Loucy (cell line): ENCODE results near the gene GFRA1.

Experiments used
- H2AFZ ChIP-seq: fragments of 200-600 bp; sonication (generic); 2 replicates; pipeline ENCODE4 v1.6.0; 2016; ENCODE audit warnings: antibody characterized with exemption, mild to moderate bottlenecking, low read length, moderate library complexity
- H3F3A ChIP-seq: fragments of 200-600 bp; 2 replicates; pipeline ENCODE4 v1.6.0; 2016; ENCODE audit warnings: antibody characterized with exemption, low read depth, mild to moderate bottlenecking
- H3K27me3 ChIP-seq: fragments of 200-600 bp; sonication (generic); 2 replicates; pipeline ENCODE4 v1.6.1; 2014; ENCODE audit warnings: low read length, mild to moderate bottlenecking; ENCODE audit not compliant: insufficient read depth, poor library complexity, severe bottlenecking
- H3K36me3 ChIP-seq: fragments of 200-600 bp; sonication (generic); 2 replicates; pipeline ENCODE4 v1.6.1; 2016; ENCODE audit warnings: low read length; ENCODE audit not compliant: insufficient read depth
- H3K4me1 ChIP-seq: fragments of 200-600 bp; sonication (generic); 2 replicates; pipeline ENCODE4 v1.5.1; 2014; ENCODE audit warnings: low read length, mild to moderate bottlenecking; ENCODE audit not compliant: insufficient read depth, poor library complexity, severe bottlenecking
- H3K4me2 ChIP-seq: fragments of 200-600 bp; sonication (generic); 2 replicates; pipeline ENCODE4 v1.6.0; 2014; ENCODE audit warnings: antibody characterized with exemption, low read length, low read depth, mild to moderate bottlenecking; ENCODE audit not compliant: poor library complexity, severe bottlenecking
- H3K4me3 ChIP-seq: fragments of 200-600 bp; sonication (generic); 2 replicates; pipeline ENCODE4 v1.5.1; 2014; ENCODE audit warnings: low read length, mild to moderate bottlenecking, mixed read lengths; ENCODE audit not compliant: poor library complexity, severe bottlenecking
- H3K79me2 ChIP-seq: fragments of 200-600 bp; sonication (generic); 2 replicates; pipeline ENCODE4 v1.6.1; 2014; ENCODE audit warnings: low read length; ENCODE audit not compliant: insufficient read depth
- H3K9ac ChIP-seq: fragments of 200-600 bp; sonication (generic); 2 replicates; pipeline ENCODE4 v1.6.0; 2014; ENCODE audit warnings: mild to moderate bottlenecking, low read depth, low read length, moderate library complexity; ENCODE audit not compliant: poor library complexity, severe bottlenecking
- H3K9me2 ChIP-seq: fragments of 200-600 bp; sonication (generic); replicated peaks from 2 replicates; pipeline ENCODE4 v1.6.1; 2016; ENCODE audit warnings: low read depth, low read length, mixed read lengths
- H3K9me3 ChIP-seq: fragments of 200-600 bp; sonication (generic); 2 replicates; pipeline ENCODE4 v1.6.1; 2014; ENCODE audit warnings: mild to moderate bottlenecking, antibody characterized with exemption, low read length, low read depth; ENCODE audit not compliant: insufficient read depth
- H4K20me1 ChIP-seq: fragments of 200-600 bp; sonication (generic); 2 replicates; pipeline ENCODE4 v1.6.0; 2014; ENCODE audit warnings: antibody characterized with exemption, low read length, mild to moderate bottlenecking; ENCODE audit not compliant: insufficient read depth, poor library complexity, severe bottlenecking
- EZH2phosphoT487 ChIP-seq: fragments of 200-600 bp; IDR thresholded peaks from 2 replicates; pipeline ENCODE4 v1.6.1; 2018; ENCODE audit warnings: antibody characterized with exemption, mild to moderate bottlenecking, moderate library complexity, borderline replicate concordance
- TF ChIP-seq, protein P1 (sequence below): fragments of 200-600 bp; sonication (generic); conservative IDR thresholded peaks from 2 replicates; pipeline ENCODE4 v1.5.1; 2014; ENCODE audit warnings: mild to moderate bottlenecking, antibody characterized with exemption, low read length

Gene GFRA1

DNA sequence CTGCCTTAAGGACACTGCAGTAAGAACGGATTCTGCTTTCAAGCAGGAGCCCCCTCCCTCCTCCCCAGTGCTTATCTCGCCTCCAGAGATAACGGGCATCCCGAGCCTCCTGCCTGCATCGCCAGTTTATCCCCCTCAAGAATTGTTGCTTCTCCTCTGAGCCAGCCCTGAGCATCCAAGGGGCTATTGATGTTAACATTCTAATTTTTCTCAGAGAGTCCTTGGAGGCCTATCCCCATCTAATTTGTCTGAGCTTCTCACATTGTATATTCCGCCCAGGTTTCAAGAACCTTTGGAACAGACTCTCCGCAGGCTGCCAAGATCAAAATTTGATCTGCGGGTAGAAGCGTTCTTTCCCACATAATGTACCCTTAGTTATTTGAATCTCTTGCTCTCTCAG lies 180.0 kb downstream of the GFRA1 start:
- H3K9ac ChIP-seq: no peak overlapping the region
- peaks cover 62% of the 10 kb centered on the region; the same call in 1 of the 2 replicates for H3K36me3 ChIP-seq
- no peaks in the 10 kb centered on the region for H3K79me2 ChIP-seq
- H3K4me3 ChIP-seq: no peak overlapping the region
- H3K4me2 ChIP-seq: no peak overlapping the region
- H2AFZ ChIP-seq: no peak overlapping the region
- no peaks in the 10 kb centered on the region for H3F3A ChIP-seq
- H3K9me3 ChIP-seq: no peaks in the 10 kb centered on the region
- no peaks in the 10 kb centered on the region for H4K20me1 ChIP-seq
- H3K27me3 ChIP-seq: no peaks in the 10 kb centered on the region
- TF ChIP-seq, protein P1, sequence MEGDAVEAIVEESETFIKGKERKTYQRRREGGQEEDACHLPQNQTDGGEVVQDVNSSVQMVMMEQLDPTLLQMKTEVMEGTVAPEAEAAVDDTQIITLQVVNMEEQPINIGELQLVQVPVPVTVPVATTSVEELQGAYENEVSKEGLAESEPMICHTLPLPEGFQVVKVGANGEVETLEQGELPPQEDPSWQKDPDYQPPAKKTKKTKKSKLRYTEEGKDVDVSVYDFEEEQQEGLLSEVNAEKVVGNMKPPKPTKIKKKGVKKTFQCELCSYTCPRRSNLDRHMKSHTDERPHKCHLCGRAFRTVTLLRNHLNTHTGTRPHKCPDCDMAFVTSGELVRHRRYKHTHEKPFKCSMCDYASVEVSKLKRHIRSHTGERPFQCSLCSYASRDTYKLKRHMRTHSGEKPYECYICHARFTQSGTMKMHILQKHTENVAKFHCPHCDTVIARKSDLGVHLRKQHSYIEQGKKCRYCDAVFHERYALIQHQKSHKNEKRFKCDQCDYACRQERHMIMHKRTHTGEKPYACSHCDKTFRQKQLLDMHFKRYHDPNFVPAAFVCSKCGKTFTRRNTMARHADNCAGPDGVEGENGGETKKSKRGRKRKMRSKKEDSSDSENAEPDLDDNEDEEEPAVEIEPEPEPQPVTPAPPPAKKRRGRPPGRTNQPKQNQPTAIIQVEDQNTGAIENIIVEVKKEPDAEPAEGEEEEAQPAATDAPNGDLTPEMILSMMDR: no peak
- TF ChIP-seq EZH2phosphoT487: no peak
- H3K4me1 ChIP-seq: no peaks in the 10 kb centered on the region
- H3K9me2 ChIP-seq: no peaks in the 10 kb centered on the region

DNA sequence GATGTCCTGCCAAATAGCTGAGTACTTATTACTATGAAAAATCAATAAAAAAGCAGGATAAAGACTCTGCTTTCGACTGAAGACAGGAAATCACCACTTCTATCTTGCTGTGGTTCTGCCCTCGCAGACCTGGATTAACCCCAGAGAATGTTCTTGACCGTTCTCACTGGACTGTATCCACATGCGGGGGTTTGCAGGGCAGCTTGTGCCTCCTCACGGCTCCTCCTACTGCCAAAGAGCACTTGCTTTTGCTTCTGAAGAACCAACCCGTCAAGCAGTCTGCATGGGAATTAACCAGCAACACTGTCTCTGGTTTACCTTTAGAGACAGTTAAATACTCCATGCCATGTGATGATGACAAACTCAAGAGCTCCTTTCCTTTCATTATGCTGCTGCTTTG lies 184.0 kb downstream of the GFRA1 start:
- Histone ChIP-seq H4K20me1 (no peaks in the 10 kb centered on the region), H3K79me2 (no peaks in the 10 kb centered on the region)

DNA sequence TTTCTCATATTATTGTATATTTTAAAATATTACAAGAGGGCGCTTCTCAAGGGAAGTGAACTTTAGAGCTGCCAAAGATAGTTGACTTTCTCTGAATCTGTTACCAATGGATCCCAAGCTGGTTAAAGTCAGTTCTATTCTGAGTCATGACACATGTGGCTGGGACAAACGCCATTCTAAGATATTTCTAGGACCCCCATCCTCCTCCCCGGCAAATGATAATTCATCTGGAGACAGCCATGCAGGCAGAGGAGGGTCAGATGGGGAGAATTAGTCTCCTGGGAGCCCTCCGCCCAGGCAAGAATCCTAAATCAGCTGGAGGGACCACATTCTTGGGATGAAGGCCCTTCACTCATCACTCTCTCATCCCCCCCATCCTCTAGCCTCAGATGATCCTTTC lies 187.7 kb downstream of the GFRA1 start:
- Histone ChIP-seq H3K79me2 (no peaks in the 10 kb centered on the region), H3K9ac (no peak overlapping the region), H3K4me2 (peak overlapping the region; percentile 58), H2AFZ (no peak overlapping the region), H4K20me1 (no peaks in the 10 kb centered on the region), H3K9me3 (no peaks in the 10 kb centered on the region), H3K27me3 (no peaks in the 10 kb centered on the region), H3K36me3 (peaks cover 19% of the 10 kb centered on the region; the same call in 1 of the 2 replicates), H3K9me2 (no peaks in the 10 kb centered on the region), H3K4me1 (peaks cover 43% of the 10 kb centered on the region), H3K4me3 (no peak overlapping the region), H3F3A (no peaks in the 10 kb centered on the region)
- TF ChIP-seq EZH2phosphoT487: no peak
- TF ChIP-seq, protein P1: no peak

More for the DNA sequence above, 184.0 kb downstream of the GFRA1 start:
- H3K4me2 ChIP-seq: no peak overlapping the region
- peaks cover 24% of the 10 kb centered on the region for H3K4me1 ChIP-seq
- H3K36me3 ChIP-seq: peaks cover 49% of the 10 kb centered on the region; the same call in 1 of the 2 replicates
- H3K27me3 ChIP-seq: no peaks in the 10 kb centered on the region
- H3K9ac ChIP-seq: no peak overlapping the region
- no peak for TF ChIP-seq EZH2phosphoT487
- H3K9me3 ChIP-seq: no peaks in the 10 kb centered on the region
- no peaks in the 10 kb centered on the region for H3F3A ChIP-seq
- H3K4me3 ChIP-seq: no peak overlapping the region
- no peaks in the 10 kb centered on the region for H3K9me2 ChIP-seq
- H2AFZ ChIP-seq: no peak overlapping the region

DNA sequence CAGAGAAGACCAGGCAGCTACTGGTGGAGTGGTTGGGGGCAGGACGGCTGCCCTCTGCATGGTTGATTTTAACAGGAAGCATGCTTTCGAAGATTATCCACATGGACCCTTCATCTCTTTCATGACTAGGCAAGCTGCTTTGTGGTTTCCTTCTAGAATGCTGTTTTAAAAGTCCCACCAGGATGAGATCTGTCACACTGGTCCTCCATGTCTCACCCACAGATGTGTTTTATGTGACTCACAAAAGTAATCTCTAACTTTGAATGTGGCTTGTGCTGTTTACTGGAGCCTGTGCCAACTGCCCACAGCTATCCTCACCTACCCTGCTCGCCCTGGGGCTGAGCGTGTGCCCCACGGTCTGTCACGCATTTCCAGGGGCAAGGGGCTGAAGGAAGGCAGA lies 188.8 kb downstream of the GFRA1 start:
- Histone ChIP-seq H3K9me2 (no peaks in the 10 kb centered on the region), H3K9ac (peak overlapping the region; percentile 31), H3K27me3 (no peaks in the 10 kb centered on the region), H2AFZ (no peak overlapping the region), H3K79me2 (no peaks in the 10 kb centered on the region), H3K4me1 (peaks cover 47% of the 10 kb centered on the region), H4K20me1 (no peaks in the 10 kb centered on the region), H3K36me3 (peaks cover 9% of the 10 kb centered on the region; the same call in 1 of the 2 replicates), H3K4me3 (peak overlapping the region; percentile 27), H3F3A (no peaks in the 10 kb centered on the region), H3K4me2 (peak overlapping the region; percentile 58), H3K9me3 (no peaks in the 10 kb centered on the region)
- TF ChIP-seq, protein P1: no peak
- no peak for TF ChIP-seq EZH2phosphoT487
